Fibroblast of lung (primary cell): ENCODE data around the gene CCDC18.

ENCODE experiments used
- EZH2 ChIP-seq: IDR thresholded peaks from 2 replicates; pipeline ENCODE4 v1.5.1; 2012; ENCODE audit warnings: low read length, control low read depth, mild to moderate bottlenecking; ENCODE audit errors: missing control alignments
- TF ChIP-seq, protein P1 (sequence below), 2 donors: IDR thresholded peaks in 1 of 2; conservative IDR thresholded peaks in 1 of 2; 1 replicate in 1 of 2; 2 replicates in 1 of 2; pipeline ENCODE4 v1.5.1; 2011 to 2012; ENCODE audit warnings: low read length in 2 of 2, control low read depth in 1 of 2, inconsistent platforms in 1 of 2, low read depth in 1 of 2, mild to moderate bottlenecking in 1 of 2

DNA sequence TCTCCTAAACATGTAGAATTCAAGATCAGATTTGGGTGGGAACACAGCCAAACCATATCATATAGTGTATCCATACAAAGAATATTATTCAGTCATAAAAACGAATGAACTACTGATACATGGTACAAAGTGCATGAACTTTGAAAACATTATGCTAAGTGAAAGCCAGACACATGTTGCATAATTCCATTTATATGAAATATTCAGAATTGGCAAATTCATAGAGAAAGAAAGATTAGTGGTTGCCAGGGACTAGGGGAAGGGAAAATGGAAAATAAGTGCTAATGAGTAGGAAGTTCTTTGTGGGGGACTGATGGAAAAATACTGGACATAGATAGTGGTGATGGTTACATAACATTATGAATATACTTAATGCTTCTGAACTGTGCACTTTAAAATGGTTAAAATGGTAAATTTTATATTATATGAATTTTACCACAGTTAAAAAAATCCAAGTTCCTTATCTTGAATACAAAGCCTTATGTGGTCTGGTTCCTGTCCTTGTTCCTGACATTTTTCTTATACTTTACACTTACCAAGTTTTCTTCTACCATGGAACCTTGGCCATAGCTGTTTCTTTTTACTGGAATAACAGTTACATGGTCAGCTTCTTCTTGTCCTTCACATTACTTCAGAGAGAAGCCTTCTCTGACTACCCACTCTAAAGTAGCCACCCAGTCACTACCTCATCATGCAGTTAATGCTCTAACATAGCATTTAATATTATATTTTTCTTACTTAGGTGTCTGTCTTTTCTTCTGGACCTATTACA is 64.0 kb downstream of the CCDC18 start:
- TF ChIP-seq, protein P1, sequence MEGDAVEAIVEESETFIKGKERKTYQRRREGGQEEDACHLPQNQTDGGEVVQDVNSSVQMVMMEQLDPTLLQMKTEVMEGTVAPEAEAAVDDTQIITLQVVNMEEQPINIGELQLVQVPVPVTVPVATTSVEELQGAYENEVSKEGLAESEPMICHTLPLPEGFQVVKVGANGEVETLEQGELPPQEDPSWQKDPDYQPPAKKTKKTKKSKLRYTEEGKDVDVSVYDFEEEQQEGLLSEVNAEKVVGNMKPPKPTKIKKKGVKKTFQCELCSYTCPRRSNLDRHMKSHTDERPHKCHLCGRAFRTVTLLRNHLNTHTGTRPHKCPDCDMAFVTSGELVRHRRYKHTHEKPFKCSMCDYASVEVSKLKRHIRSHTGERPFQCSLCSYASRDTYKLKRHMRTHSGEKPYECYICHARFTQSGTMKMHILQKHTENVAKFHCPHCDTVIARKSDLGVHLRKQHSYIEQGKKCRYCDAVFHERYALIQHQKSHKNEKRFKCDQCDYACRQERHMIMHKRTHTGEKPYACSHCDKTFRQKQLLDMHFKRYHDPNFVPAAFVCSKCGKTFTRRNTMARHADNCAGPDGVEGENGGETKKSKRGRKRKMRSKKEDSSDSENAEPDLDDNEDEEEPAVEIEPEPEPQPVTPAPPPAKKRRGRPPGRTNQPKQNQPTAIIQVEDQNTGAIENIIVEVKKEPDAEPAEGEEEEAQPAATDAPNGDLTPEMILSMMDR (conservative IDR thresholded peaks at IDR 0.05 in 1 of 2, IDR thresholded peaks at IDR 0.05 in 1 of 2; ENCODE audit: low read depth in 1 of 2, low read length in 2 of 2), result no peak
- no peak for TF ChIP-seq EZH2
